Colonic mucosa (tissue), 4 donors: ENCODE data around the gene PPP1R1B. TPM values are rescaled to one million over a fixed set of nuclear protein-coding genes. Genes with fewer than 3 reads are reported as not detected.

Experiments used
- DNase-seq: peaks from one replicate; pipeline ENCODE4 v3.0.0-alpha.2; 2020
- H3K27ac ChIP-seq: fragments of 200-600 bp; one replicate; pipeline ENCODE4 v1.8.0; 2021
- H3K27me3 ChIP-seq: fragments of 200-600 bp; one replicate; pipeline ENCODE4 v1.8.0; 2021
- H3K36me3 ChIP-seq: fragments of 200-600 bp; one replicate; pipeline ENCODE4 v1.8.0; 2021
- H3K4me1 ChIP-seq: fragments of 200-600 bp; one replicate; pipeline ENCODE4 v1.8.0; 2021; ENCODE audit warnings: mild to moderate bottlenecking
- H3K4me3 ChIP-seq: fragments of 200-600 bp; one replicate; pipeline ENCODE4 v1.8.0; 2021
- H3K9ac ChIP-seq, 2 donors: one replicate each; pipeline ENCODE4 v1.7.0; 2013; ENCODE audit warnings: control low read depth in 2 of 2, low read depth in 2 of 2, low read length in 2 of 2
- H3K9me3 ChIP-seq: fragments of 200-600 bp; one replicate; pipeline ENCODE4 v1.8.0; 2021
- intact Hi-C: fragments of 100-400 bp; cut with DNase I; formaldehyde crosslinking; loops from one replicate; pipeline ENCODE4 v1.14.1; 2022
- total RNA-seq, 2 donors: library from RNA; stranded (reverse); fragmentation: NEBNext Ultra II Directional in 1 of 2; extraction: Animal tissue kit (Norgen Biotek cat#: 25700) in 1 of 2; gene quantifications; one replicate each; pipeline ENCODE4 v1.2.1, GENCODE V29; 2021
- TF ChIP-seq, protein P1 (sequence below): fragments of 200-600 bp; IDR thresholded peaks from one replicate; pipeline ENCODE4 v1.8.0; 2022; ENCODE audit warnings: antibody characterized with exemption, mild to moderate bottlenecking
- donor health status: healthy.
- donor health status: DM: no; HTN: no; CAD: no.
- donor health status: DM: no; HTN: no; CAD: no.

PPP1R1B gene
- total RNA-seq, 2 donors from 2014 or later: 331 to 350 TPM

DNA sequence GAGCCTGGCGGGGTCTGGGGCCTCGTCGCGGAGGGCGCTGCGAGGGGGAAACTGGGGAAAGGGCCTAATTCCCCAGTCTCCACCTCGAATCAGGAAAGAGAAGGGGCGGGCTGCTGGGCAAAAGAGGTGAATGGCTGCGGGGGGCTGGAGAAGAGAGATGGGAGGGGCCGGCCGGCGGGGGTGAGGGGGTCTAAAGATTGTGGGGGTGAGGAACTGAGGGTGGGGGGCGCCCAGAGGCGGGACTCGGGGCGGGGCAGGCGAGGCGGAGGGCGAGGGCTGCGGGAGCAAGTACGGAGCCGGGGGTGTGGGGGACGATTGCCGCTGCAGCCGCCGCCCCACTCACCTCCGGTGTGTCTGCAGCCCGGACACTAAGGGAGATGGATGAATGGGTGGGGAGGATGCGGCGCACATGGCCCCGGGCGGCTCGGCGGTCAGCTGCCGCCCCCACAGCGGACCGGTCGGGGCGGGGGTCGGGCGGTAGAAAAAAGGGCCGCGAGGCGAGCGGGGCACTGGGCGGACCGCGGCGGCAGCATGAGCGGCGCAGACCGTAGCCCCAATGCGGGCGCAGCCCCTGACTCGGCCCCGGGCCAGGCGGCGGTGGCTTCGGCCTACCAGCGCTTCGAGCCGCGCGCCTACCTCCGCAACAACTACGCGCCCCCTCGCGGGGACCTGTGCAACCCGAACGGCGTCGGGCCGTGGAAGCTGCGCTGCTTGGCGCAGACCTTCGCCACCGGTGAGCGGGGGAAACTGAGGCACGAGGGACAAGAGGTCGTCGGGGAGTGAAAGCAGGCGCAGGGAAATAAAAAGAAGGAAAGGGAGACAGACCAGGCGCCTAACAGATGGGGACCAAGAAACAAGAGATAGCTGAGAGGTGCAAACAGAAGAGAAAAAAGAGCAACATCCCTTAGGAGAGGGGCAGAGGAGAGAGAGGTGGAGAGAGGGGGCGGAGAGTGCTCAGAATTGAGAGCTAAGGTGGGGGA lies 41.5 kb downstream of the PPP1R1B start, which contains the start of gene PNMT:
TSS of gene PNMT (plus strand) at position 509 of the 980 bp plus-strand sequence. CDS start at position 532, 23 bp downstream.
- peak; percentile 78 for DNase-seq
- TF ChIP-seq, protein P1, sequence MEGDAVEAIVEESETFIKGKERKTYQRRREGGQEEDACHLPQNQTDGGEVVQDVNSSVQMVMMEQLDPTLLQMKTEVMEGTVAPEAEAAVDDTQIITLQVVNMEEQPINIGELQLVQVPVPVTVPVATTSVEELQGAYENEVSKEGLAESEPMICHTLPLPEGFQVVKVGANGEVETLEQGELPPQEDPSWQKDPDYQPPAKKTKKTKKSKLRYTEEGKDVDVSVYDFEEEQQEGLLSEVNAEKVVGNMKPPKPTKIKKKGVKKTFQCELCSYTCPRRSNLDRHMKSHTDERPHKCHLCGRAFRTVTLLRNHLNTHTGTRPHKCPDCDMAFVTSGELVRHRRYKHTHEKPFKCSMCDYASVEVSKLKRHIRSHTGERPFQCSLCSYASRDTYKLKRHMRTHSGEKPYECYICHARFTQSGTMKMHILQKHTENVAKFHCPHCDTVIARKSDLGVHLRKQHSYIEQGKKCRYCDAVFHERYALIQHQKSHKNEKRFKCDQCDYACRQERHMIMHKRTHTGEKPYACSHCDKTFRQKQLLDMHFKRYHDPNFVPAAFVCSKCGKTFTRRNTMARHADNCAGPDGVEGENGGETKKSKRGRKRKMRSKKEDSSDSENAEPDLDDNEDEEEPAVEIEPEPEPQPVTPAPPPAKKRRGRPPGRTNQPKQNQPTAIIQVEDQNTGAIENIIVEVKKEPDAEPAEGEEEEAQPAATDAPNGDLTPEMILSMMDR: peak; percentile 49
- no peaks in the 10 kb centered on the region for H3K36me3 ChIP-seq
- peak within 1 kb of the TSS; percentile 29 for H3K4me3 ChIP-seq
- H3K9me3 ChIP-seq: no peaks in the 10 kb centered on the region
- H3K4me1 ChIP-seq: peaks cover 17% of the 10 kb centered on the region
- peaks cover 20% of the 10 kb centered on the region for H3K27me3 ChIP-seq
- intact Hi-C loops: loop anchor here (2.0 to 5.0 kb wide), 2 partner anchors 45 to 121 kb away; no protein-coding TSS in a partner anchor
- H3K27ac ChIP-seq: no peak within 1 kb of the TSS
- peak within 1 kb of the TSS; percentile 19 to 37 for H3K9ac ChIP-seq

DNA sequence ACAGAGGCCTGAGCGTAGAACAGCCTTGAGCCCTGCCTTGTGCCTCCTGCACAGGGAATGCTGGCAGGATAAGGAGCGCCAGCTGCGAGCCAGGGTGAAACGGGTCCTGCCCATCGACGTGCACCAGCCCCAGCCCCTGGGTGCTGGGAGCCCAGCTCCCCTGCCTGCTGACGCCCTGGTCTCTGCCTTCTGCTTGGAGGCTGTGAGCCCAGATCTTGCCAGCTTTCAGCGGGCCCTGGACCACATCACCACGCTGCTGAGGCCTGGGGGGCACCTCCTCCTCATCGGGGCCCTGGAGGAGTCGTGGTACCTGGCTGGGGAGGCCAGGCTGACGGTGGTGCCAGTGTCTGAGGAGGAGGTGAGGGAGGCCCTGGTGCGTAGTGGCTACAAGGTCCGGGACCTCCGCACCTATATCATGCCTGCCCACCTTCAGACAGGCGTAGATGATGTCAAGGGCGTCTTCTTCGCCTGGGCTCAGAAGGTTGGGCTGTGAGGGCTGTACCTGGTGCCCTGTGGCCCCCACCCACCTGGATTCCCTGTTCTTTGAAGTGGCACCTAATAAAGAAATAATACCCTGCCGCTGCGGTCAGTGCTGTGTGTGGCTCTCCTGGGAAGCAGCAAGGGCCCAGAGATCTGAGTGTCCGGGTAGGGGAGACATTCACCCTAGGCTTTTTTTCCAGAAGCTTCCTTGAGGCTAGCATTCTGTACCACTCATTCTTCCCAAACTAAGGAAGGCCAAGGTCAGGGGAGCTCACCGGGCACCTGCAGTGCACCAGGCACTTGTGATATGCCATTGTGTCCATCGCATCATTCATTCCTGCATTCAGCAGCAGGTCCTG lies 43.4 kb downstream of the PPP1R1B start:
- no peak overlapping the region for H3K27ac ChIP-seq
- peaks cover 20% of the 10 kb centered on the region for H3K27me3 ChIP-seq
- no peak for DNase-seq
- TF ChIP-seq, protein P1: no peak
- H3K9ac ChIP-seq: no peak overlapping the region
- H3K9me3 ChIP-seq: no peaks in the 10 kb centered on the region
- no peak overlapping the region for H3K4me3 ChIP-seq
- intact Hi-C loops: loop anchor here (2.0 to 5.0 kb wide), 2 partner anchors 47 to 123 kb away; no protein-coding TSS in a partner anchor
- peaks cover 4% of the 10 kb centered on the region for H3K4me1 ChIP-seq
- H3K36me3 ChIP-seq: no peaks in the 10 kb centered on the region

DNA sequence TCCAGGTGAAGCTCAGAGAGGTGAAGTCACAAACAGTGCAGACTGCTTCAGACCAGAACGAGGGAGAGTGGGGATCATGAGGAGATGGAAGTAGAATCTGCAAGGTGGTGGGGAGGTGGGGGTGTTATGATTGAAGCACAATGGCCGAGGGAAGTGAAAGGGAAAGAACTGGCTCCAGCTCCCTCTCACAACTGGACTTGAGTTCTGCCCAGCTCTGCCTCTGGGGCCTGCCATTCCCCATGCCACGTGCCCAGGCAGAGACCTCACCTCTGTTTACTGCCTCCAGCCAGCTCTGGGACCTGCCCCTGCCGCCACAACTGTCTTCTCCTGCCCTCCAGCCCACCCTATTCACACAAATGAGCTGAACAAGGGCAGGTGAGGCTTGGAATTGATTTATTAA lies 44.0 kb downstream of the PPP1R1B start:
- intact Hi-C loops: no loop called here
- H3K9ac ChIP-seq: no peak overlapping the region
- H3K27me3 ChIP-seq: peaks cover 20% of the 10 kb centered on the region
- H3K36me3 ChIP-seq: no peaks in the 10 kb centered on the region
- H3K9me3 ChIP-seq: no peaks in the 10 kb centered on the region
- H3K27ac ChIP-seq: no peak overlapping the region
- peaks cover 7% of the 10 kb centered on the region for H3K4me1 ChIP-seq
- H3K4me3 ChIP-seq: no peak overlapping the region
- TF ChIP-seq, protein P1: no peak
- no peak for DNase-seq

DNA sequence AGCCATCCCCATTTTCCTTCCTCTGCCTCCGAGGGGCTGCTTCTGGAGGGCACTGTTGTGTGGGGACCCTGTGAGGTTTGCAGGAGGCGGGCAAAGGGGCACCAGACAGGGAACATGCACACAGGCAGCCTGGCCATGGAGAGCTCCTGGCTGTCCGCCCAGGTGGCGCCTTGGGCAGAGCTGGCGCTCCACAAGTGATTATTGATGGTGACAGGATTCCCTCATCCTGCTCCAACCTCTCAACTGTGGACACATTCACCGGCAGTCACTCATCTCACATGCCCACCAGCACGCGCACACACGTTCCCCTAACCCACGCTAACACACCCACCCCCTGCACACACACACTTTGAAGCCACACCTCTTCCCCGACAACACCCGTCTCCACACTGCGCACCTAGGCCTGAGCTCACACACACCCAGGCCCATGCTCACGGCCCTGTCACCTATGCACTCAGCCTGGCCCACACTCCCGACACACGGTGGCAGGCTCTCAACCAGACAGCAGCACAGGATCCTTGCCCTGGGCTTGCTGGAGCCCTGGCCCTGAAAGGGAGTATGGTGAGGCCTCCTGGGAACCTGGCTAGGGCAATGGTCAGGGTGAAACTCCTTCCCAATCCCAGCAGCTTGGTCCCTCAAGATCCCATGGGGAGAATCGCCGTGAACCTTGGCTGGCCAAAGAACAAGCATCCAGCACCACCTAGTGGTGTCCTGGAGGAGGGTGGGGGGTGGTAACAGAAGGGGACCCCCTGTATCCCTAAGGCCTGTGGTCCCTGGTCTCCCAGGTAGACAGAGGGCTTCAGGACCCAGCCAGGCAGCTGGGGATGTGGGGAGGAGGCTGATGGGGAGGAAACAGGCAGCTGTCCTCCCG lies 45.1 kb downstream of the PPP1R1B start:
- TF ChIP-seq, protein P1: peak; percentile 57
- Histone ChIP-seq H3K4me1 (peaks cover 14% of the 10 kb centered on the region), H3K36me3 (no peaks in the 10 kb centered on the region), H3K27me3 (peaks cover 16% of the 10 kb centered on the region), H3K9ac (peak overlapping the region in 1 of 2 donors; percentile 64), H3K4me3 (no peak overlapping the region), H3K27ac (no peak overlapping the region), H3K9me3 (no peaks in the 10 kb centered on the region)
- intact Hi-C loops: no loop called here
- DNase-seq: peak; percentile 72
